Stimulated activated CD4-positive, alpha-beta T cell treated with anti-CD3 and anti-CD28 coated beads, Interleukin-4, amount 100 ng/mL, for 4 hours (primary cell): Measurements from ENCODE around the gene TJP2.
"Not testable (repeated sequence)": the region's sequence is repeated elsewhere in the genome, so short reads cannot be mapped to it uniquely, and the experiment has no call there.

ENCODE experiments used
- DNase-seq, 2 experiments: peaks; one replicate each; pipeline ENCODE4 v3.0.0-alpha.2; 2020

Gene TJP2

GRCh38 chr9:69297300-69297980, 123.4 kb downstream of the TJP2 start:
- no peak for DNase-seq

GRCh38 chr9:69299315-69299714, 125.2 kb downstream of the TJP2 start:
- DNase-seq, result no peak

- DNase-seq, result no peak
Measured at GRCh38 chr9:69299826-69300225, 125.7 kb downstream of the TJP2 start.

- DNase-seq, result no peak
Measured at GRCh38 chr9:69303331-69303730, 129.3 kb downstream of the TJP2 start.

- not testable (repeated sequence) for DNase-seq
Measured at GRCh38 chr9:69306895-69307445, 132.9 kb downstream of the TJP2 start.

- no peak for DNase-seq
Measured at GRCh38 chr9:69307446-69308205, 133.5 kb downstream of the TJP2 start.

- DNase-seq, result no peak
Measured at GRCh38 chr9:69308206-69308931, 134.3 kb downstream of the TJP2 start.

GRCh38 chr9:69313175-69313574, 139.1 kb downstream of the TJP2 start:
- no peak for DNase-seq

GRCh38 chr9:69314547-69314946, 140.5 kb downstream of the TJP2 start:
- DNase-seq, result no peak

GRCh38 chr9:69317081-69317480, 143.0 kb downstream of the TJP2 start:
- no peak for DNase-seq

- DNase-seq, result no peak
Measured at GRCh38 chr9:69317894-69318293, 143.8 kb downstream of the TJP2 start.

- no peak for DNase-seq
Measured at GRCh38 chr9:69319324-69320025, 145.4 kb downstream of the TJP2 start.

- DNase-seq, result no peak
Measured at GRCh38 chr9:69322256-69322655, 148.2 kb downstream of the TJP2 start.

GRCh38 chr9:69323861-69324260, 149.8 kb downstream of the TJP2 start:
- DNase-seq, result no peak
